A549 (cell line): Measurements from ENCODE around the gene ATP8B4.

Experiments
- RAD21 ChIP-seq, 2 experiments: fragments of >200 bp in 1 of 2; sonication (Bioruptor Twin) in 1 of 2; formaldehyde crosslinking in 1 of 2; IDR thresholded peaks in 1 of 2; conservative IDR thresholded peaks in 1 of 2; 2 replicates in 1 of 2; 3 replicates in 1 of 2; pipeline ENCODE4 v1.6.1; 2012 to 2018; ENCODE audit warnings: inconsistent platforms in 1 of 2
- TF ChIP-seq, protein P1 (sequence below): fragments of >200 bp; sonication (Bioruptor Twin); formaldehyde crosslinking; IDR thresholded peaks from 3 replicates; pipeline ENCODE4 v1.5.1; 2016
- TF ChIP-seq, protein P2 (sequence below): fragments of 200-600 bp; sonication (generic); IDR thresholded peaks from 2 replicates; pipeline ENCODE4 v1.6.1; 2016; ENCODE audit warnings: antibody characterized with exemption, mild to moderate bottlenecking, moderate library complexity

DNA sequence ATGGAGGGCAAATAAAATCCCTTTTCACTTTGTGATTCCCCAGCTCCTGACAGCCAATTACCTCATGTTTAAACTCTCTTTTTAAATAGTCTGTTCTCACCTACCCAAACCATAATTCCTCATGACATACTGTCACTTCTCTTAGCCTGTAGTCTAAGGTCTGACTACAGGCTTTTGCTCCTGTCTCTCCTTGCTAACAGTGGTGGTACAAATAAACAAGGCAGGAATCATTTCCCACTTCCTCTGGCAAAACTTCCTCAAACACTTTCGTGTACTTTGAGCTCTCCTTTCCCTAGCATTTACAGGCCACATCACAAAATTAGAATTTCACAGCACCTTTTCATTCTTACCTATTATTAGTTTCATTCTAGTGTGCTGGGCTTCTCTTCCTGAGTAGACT is 51.8 kb downstream of the ATP8B4 start:
- no peak for TF ChIP-seq RAD21 (conservative IDR thresholded peaks at IDR 0.05 in 1 of 2, IDR thresholded peaks at IDR 0.05 in 1 of 2)
- TF ChIP-seq, protein P1, sequence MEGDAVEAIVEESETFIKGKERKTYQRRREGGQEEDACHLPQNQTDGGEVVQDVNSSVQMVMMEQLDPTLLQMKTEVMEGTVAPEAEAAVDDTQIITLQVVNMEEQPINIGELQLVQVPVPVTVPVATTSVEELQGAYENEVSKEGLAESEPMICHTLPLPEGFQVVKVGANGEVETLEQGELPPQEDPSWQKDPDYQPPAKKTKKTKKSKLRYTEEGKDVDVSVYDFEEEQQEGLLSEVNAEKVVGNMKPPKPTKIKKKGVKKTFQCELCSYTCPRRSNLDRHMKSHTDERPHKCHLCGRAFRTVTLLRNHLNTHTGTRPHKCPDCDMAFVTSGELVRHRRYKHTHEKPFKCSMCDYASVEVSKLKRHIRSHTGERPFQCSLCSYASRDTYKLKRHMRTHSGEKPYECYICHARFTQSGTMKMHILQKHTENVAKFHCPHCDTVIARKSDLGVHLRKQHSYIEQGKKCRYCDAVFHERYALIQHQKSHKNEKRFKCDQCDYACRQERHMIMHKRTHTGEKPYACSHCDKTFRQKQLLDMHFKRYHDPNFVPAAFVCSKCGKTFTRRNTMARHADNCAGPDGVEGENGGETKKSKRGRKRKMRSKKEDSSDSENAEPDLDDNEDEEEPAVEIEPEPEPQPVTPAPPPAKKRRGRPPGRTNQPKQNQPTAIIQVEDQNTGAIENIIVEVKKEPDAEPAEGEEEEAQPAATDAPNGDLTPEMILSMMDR, result no peak
- TF ChIP-seq, protein P2, sequence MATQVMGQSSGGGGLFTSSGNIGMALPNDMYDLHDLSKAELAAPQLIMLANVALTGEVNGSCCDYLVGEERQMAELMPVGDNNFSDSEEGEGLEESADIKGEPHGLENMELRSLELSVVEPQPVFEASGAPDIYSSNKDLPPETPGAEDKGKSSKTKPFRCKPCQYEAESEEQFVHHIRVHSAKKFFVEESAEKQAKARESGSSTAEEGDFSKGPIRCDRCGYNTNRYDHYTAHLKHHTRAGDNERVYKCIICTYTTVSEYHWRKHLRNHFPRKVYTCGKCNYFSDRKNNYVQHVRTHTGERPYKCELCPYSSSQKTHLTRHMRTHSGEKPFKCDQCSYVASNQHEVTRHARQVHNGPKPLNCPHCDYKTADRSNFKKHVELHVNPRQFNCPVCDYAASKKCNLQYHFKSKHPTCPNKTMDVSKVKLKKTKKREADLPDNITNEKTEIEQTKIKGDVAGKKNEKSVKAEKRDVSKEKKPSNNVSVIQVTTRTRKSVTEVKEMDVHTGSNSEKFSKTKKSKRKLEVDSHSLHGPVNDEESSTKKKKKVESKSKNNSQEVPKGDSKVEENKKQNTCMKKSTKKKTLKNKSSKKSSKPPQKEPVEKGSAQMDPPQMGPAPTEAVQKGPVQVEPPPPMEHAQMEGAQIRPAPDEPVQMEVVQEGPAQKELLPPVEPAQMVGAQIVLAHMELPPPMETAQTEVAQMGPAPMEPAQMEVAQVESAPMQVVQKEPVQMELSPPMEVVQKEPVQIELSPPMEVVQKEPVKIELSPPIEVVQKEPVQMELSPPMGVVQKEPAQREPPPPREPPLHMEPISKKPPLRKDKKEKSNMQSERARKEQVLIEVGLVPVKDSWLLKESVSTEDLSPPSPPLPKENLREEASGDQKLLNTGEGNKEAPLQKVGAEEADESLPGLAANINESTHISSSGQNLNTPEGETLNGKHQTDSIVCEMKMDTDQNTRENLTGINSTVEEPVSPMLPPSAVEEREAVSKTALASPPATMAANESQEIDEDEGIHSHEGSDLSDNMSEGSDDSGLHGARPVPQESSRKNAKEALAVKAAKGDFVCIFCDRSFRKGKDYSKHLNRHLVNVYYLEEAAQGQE, result no peak
